Peyer's patch (tissue), 4 donors: ENCODE measurements around the gene LRRC63. TPM values are rescaled to one million over a fixed set of nuclear protein-coding genes. Genes with fewer than 3 reads are reported as not detected.
"Not testable (repeated sequence)": the region's sequence is repeated elsewhere in the genome, so short reads cannot be mapped to it uniquely, and the experiment has no call there.

Experiments
- DNase-seq, 3 donors: peaks; one replicate each; pipeline ENCODE4 v3.0.0-alpha.2; 2017 to 2019
- H3K27ac ChIP-seq, 4 donors: fragments of 200-600 bp; sonication (generic); one replicate each; pipeline ENCODE4 v1.5.1; 2016 to 2019
- H3K27me3 ChIP-seq, 2 donors: fragments of 200-600 bp; sonication (generic); one replicate each; pipeline ENCODE4 v1.5.1; 2019
- H3K36me3 ChIP-seq, 3 donors: fragments of 200-600 bp; sonication (generic); one replicate each; pipeline ENCODE4 v1.5.1; 2016 to 2019
- H3K4me1 ChIP-seq, 4 donors: fragments of 200-600 bp; sonication (generic); one replicate each; pipeline ENCODE4 v1.5.1; 2016 to 2019
- H3K4me3 ChIP-seq, 4 donors: fragments of 200-600 bp; sonication (generic); 1 replicate in 3 of 4; 2 replicates in 1 of 4; pipeline ENCODE4 v1.5.1; 2016 to 2019; ENCODE audit warnings: mild to moderate bottlenecking in 1 of 4
- H3K9me3 ChIP-seq, 4 donors: fragments of 200-600 bp; sonication (generic); one replicate each; pipeline ENCODE4 v1.5.1; 2016 to 2019; ENCODE audit warnings: mild to moderate bottlenecking in 1 of 4
- CTCF ChIP-seq, 6 experiments: fragments of 450-650 bp in 4 of 6; fragments of 200-600 bp in 2 of 6; sonication (generic) in 1 of 6; IDR thresholded peaks; one replicate each; pipeline ENCODE4 v1.5.1; 2017 to 2019; ENCODE audit warnings: antibody characterized with exemption in 6 of 6, mild to moderate bottlenecking in 3 of 6, moderate library complexity in 1 of 6
- POLR2A ChIP-seq, 2 donors: fragments of 450-650 bp; IDR thresholded peaks; one replicate each; pipeline ENCODE4 v1.5.1; 2017; ENCODE audit warnings: antibody characterized with exemption in 2 of 2, mild to moderate bottlenecking in 2 of 2, moderate library complexity in 2 of 2
- total RNA-seq, 4 donors: library from RNA; depleted of rRNA; stranded (reverse); fragments of >200 nt; gene quantifications; one replicate each; pipeline ENCODE4 v1.1.0, GENCODE V29; 2016

LRRC63 gene
- total RNA-seq, 4 donors from 2014 or later: 0.40 TPM; not detected in 3

GRCh38 chr13:46265292-46265691 lies 53.6 kb downstream of the LRRC63 start:
- no peak for DNase-seq
- Histone ChIP-seq H3K9me3 (no peaks in the 10 kb centered on the region), H3K36me3 (no peaks in the 10 kb centered on the region), H3K4me3 (no peak overlapping the region), H3K27me3 (no peaks in the 10 kb centered on the region), H3K4me1 (no peaks in the 10 kb centered on the region), H3K27ac (no peak overlapping the region)
- no peak for TF ChIP-seq POLR2A (IDR thresholded peaks at IDR 0.05)
- no peak for TF ChIP-seq CTCF (IDR thresholded peaks at IDR 0.05)

- H3K9me3 ChIP-seq: no peaks in the 10 kb centered on the region
- no peak overlapping the region for H3K27ac ChIP-seq
- no peak overlapping the region for H3K4me3 ChIP-seq
- DNase-seq: no peak
- no peaks in the 10 kb centered on the region for H3K36me3 ChIP-seq
- TF ChIP-seq POLR2A (IDR thresholded peaks at IDR 0.05) (no peak), CTCF (IDR thresholded peaks at IDR 0.05) (no peak)
- H3K27me3 ChIP-seq: no peaks in the 10 kb centered on the region
- no peaks in the 10 kb centered on the region for H3K4me1 ChIP-seq
Measured at GRCh38 chr13:46267166-46267565, 55.4 kb downstream of the LRRC63 start.

- no peak for DNase-seq
- Histone ChIP-seq H3K9me3 (no peaks in the 10 kb centered on the region), H3K4me1 (no peaks in the 10 kb centered on the region), H3K27ac (no peak overlapping the region), H3K36me3 (no peaks in the 10 kb centered on the region), H3K4me3 (no peak overlapping the region), H3K27me3 (no peaks in the 10 kb centered on the region)
- TF ChIP-seq CTCF (IDR thresholded peaks at IDR 0.05): no peak
- no peak for TF ChIP-seq POLR2A (IDR thresholded peaks at IDR 0.05)
Measured at GRCh38 chr13:46270416-46270815, 58.7 kb downstream of the LRRC63 start.

- Histone ChIP-seq H3K4me1 (no peaks in the 10 kb centered on the region), H3K27ac (no peak overlapping the region), H3K9me3 (no peaks in the 10 kb centered on the region), H3K27me3 (no peaks in the 10 kb centered on the region), H3K36me3 (no peaks in the 10 kb centered on the region), H3K4me3 (no peak overlapping the region)
- TF ChIP-seq POLR2A (IDR thresholded peaks at IDR 0.05) (no peak), CTCF (IDR thresholded peaks at IDR 0.05) (no peak)
- no peak for DNase-seq
Measured at GRCh38 chr13:46274094-46274698, 62.5 kb downstream of the LRRC63 start.

GRCh38 chr13:46278474-46278873 lies 66.7 kb downstream of the LRRC63 start:
- TF ChIP-seq POLR2A (IDR thresholded peaks at IDR 0.05) (no peak), CTCF (IDR thresholded peaks at IDR 0.05) (no peak)
- Histone ChIP-seq H3K27me3 (no peaks in the 10 kb centered on the region), H3K4me1 (no peaks in the 10 kb centered on the region), H3K4me3 (no peak overlapping the region), H3K27ac (no peak overlapping the region), H3K36me3 (no peaks in the 10 kb centered on the region), H3K9me3 (no peaks in the 10 kb centered on the region)
- no peak for DNase-seq

GRCh38 chr13:46281779-46282178 lies 70.1 kb downstream of the LRRC63 start:
- Histone ChIP-seq H3K36me3 (no peaks in the 10 kb centered on the region), H3K4me3 (no peak overlapping the region), H3K9me3 (no peaks in the 10 kb centered on the region), H3K27ac (no peak overlapping the region), H3K27me3 (no peaks in the 10 kb centered on the region), H3K4me1 (no peaks in the 10 kb centered on the region)
- no peak for DNase-seq
- no peak for TF ChIP-seq CTCF (IDR thresholded peaks at IDR 0.05)
- no peak for TF ChIP-seq POLR2A (IDR thresholded peaks at IDR 0.05)

GRCh38 chr13:46283912-46284824 lies 72.4 kb downstream of the LRRC63 start:
- not testable (repeated sequence) for H3K4me3 ChIP-seq, H3K27me3 ChIP-seq, H3K36me3 ChIP-seq, H3K27ac ChIP-seq, DNase-seq, H3K9me3 ChIP-seq, H3K4me1 ChIP-seq
